LNCaP clone FGC (cell line): ENCODE results near the gene FMNL1.

Source experiments
- DNase-seq: peaks from one replicate; pipeline ENCODE4 v3.0.0-alpha.2; 2011; ENCODE audit warnings: low read depth
- H3K4me3 ChIP-seq: 2 replicates; pipeline ENCODE4 v1.5.1; 2011; ENCODE audit warnings: mild to moderate bottlenecking, low read depth, low read length, control low read depth
- CTCF ChIP-seq: IDR thresholded peaks from 2 replicates; pipeline ENCODE4 v1.5.1; 2012; ENCODE audit warnings: mild to moderate bottlenecking; ENCODE audit not compliant: control insufficient read depth, insufficient read depth; ENCODE audit errors: extremely low read depth

The FMNL1 gene

DNA sequence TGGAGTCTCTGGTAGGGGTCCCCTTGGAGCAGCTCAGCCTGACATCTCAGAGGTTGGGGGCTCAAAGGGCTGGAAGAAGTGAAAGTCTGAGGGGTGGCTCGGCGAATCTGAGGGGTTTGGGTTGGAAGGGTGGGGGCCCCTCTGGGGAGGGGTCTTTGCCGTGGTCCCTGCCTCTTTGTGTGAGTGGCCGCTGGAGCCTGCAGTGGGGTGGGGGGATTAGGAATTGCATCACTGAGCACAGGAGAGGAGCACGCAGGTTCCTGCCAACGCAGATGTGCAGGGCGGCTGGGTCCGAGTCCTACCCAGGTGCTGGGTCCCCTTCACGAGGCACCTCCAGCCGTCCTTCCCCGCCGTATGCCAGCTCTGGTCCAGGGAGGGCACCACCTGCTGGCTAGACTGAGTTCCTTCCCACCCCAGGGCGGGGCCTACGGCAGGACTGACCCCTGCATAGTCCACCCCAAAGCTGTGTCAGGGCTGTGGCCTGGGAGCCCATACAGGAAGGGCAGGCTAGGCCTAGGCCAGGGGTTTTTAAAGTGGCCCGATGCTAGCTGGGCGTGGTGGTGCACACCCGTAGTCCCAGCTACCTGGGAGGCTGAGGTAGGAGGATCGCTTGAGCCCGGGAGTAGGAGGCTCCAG lies 9.9 kb downstream of the FMNL1 start:
- peak; percentile 27; the same call in 1 of the 2 replicates for TF ChIP-seq CTCF
- no peak overlapping the region for H3K4me3 ChIP-seq
- DNase-seq = no peak

GRCh38 chr17:45232514-45233422 lies 11.1 kb downstream of the FMNL1 start:
- no peak for DNase-seq
- H3K4me3 ChIP-seq = no peak overlapping the region
- no peak for TF ChIP-seq CTCF

DNA sequence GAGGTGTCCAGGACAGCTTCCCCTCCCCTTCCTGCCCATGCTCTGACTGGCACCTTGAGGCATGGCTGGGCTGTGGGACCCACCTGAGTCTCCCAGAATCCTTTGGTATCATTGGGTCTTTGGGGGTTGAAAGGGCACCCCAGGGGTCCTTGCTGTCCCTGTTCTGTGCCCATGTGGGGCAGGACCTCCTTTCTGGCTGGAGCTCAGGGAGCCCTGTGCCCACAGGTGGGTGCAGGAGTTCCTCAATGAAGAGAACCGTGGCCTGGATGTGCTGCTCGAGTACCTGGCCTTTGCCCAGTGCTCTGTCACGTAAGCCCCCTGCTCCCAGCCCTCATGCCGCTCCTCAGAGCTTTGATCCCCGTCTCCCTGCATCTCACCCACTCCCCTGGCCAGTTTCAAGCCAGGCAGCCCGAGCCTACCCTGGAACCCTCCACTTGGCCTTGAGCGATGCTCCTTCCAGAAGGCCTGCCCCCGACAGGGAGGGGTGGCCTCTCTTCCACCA lies 11.8 kb downstream of the FMNL1 start:
- TF ChIP-seq CTCF = no peak
- no peak for DNase-seq

DNA sequence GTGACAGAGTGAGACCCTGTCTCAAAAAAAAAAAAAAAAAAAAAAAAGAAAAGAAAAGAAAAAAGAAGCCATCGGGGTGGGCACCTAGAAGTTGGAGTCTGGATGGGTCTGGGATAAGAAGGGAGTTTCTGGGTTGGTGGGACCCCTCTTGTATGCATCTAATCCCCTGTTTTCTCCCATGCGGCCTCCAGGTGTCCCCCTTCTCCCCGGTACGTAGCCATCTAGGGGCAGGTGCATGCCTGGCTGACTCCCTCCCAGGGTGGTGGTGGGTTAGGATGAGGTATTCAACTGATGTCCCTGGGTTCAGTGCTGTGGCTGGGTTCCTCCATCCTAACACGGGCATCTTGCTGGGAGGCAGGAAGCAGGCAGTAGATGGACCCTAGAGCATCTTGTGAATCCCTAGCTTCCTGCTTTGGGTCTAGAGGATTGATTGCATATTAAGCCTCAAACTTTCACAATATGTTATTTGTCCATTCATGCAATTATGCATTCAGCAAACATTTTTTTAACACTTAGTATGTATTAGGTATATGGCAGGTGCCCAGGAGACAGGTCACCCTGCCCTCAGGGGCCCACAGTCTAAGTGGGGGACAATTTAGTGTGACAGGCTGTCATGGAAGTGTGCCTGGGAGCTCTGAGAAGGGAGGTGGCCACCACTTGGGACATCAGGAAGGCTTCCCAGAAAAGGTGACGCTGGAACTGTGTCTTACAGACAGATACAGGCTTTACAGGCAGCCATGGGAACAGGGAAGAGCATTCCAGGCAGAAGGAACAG lies 13.1 kb downstream of the FMNL1 start:
- H3K4me3 ChIP-seq = no peak overlapping the region
- DNase-seq = no peak
- TF ChIP-seq CTCF = no peak

More for the DNA sequence above, 11.8 kb downstream of the FMNL1 start:
- no peak overlapping the region for H3K4me3 ChIP-seq

GRCh38 chr17:45235416-45236281 lies 14.0 kb downstream of the FMNL1 start:
- TF ChIP-seq CTCF = peak; percentile 73
- peak; percentile 40 for DNase-seq
- H3K4me3 ChIP-seq = no peak overlapping the region

DNA sequence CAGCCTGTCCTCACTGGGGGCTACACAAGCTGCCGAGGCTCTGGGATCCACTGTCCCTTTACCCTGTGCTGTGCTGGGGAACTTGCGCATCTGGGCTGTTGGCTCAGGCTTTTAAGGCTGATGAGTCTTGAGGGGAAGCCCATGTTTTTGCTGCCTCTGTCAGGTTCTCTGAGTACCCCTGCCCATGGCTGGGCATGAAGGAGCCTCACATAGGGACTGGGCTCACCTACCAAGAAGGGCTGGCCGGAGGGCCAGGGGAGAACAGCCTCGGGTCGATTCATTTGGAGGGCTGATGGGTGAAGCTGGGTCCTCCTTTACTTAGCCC lies 14.6 kb downstream of the FMNL1 start:
- H3K4me3 ChIP-seq = no peak overlapping the region
- no peak for TF ChIP-seq CTCF
- DNase-seq = no peak
